Measurements from ENCODE around the gene CPNE2. TPM values are rescaled to one million over a fixed set of nuclear protein-coding genes. Genes with fewer than 3 reads are reported as not detected.

The CPNE2 gene
- polyA plus RNA-seq, 1 donor (not counting 4 experiments of a cell fraction or from before 2014, with no cell fraction given), result 26.5 TPM

DNA sequence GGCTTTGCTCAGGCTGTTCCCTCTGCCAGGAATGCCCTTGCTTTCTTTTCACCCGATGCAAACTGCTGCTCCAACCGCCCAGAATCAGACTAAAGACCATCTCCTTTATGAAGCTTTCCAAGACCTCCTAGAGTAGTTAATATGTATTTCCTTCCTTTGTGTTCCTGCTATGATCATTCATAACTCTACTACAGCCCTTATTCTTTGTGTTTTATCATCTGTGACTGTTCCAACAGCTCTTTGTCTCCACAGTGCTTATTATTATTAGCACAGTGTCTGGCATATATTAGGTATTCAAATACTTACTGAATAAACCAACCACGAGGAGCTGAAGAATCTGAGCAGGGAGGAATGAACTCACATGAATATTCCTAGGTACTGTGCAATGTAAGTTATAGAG is 85.8 kb downstream of the CPNE2 start:
- H3K9me1 ChIP-seq (ENCODE audit: control insufficient read depth, extremely low read depth, insufficient read depth, low read length), result no peaks in the 10 kb centered on the region
- no peak overlapping the region for H3K9ac ChIP-seq (ENCODE audit: control insufficient read depth, extremely low read depth, insufficient read depth, low read length)
- no peak for DNase-seq (ENCODE audit: low read depth, low spot score)
- no peak overlapping the region for H3K4me3 ChIP-seq (ENCODE audit: control insufficient read depth in 2 of 3, extremely low read depth in 1 of 3, insufficient read depth in 2 of 3, low read depth in 1 of 3, low read length in 3 of 3)
- H3K9me3 ChIP-seq (ENCODE audit: control insufficient read depth, low read depth, low read length), result no peaks in the 10 kb centered on the region
- no peak for FAIRE-seq
- H3K27ac ChIP-seq (ENCODE audit: control insufficient read depth, insufficient read depth, low read length), result no peak overlapping the region
- no peaks in the 10 kb centered on the region for H4K20me1 ChIP-seq (ENCODE audit: control insufficient read depth, extremely low read depth, insufficient read depth, low read length)
- dilution Hi-C loops (cut with MboI; ENCODE audit: extremely low pct_ligation_motif_present, low sequenced_read_pairs), result no loop called here
- H3K4me2 ChIP-seq (ENCODE audit: control insufficient read depth, extremely low read depth, insufficient read depth, low read depth, low read length), result no peak overlapping the region
- no peak overlapping the region for H2AFZ ChIP-seq (ENCODE audit: control insufficient read depth, low read length)
- peaks cover 33% of the 10 kb centered on the region for H3K79me2 ChIP-seq (ENCODE audit: control insufficient read depth, insufficient read depth, low read length)
- TF ChIP-seq, protein P1, sequence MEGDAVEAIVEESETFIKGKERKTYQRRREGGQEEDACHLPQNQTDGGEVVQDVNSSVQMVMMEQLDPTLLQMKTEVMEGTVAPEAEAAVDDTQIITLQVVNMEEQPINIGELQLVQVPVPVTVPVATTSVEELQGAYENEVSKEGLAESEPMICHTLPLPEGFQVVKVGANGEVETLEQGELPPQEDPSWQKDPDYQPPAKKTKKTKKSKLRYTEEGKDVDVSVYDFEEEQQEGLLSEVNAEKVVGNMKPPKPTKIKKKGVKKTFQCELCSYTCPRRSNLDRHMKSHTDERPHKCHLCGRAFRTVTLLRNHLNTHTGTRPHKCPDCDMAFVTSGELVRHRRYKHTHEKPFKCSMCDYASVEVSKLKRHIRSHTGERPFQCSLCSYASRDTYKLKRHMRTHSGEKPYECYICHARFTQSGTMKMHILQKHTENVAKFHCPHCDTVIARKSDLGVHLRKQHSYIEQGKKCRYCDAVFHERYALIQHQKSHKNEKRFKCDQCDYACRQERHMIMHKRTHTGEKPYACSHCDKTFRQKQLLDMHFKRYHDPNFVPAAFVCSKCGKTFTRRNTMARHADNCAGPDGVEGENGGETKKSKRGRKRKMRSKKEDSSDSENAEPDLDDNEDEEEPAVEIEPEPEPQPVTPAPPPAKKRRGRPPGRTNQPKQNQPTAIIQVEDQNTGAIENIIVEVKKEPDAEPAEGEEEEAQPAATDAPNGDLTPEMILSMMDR (optimal IDR thresholded peaks at IDR 0.05 in 1 of 3, IDR thresholded peaks at IDR 0.05 in 1 of 3, conservative IDR thresholded peaks at IDR 0.05 in 1 of 3; ENCODE audit: extremely low read depth in 1 of 3, insufficient read depth in 2 of 3, low read length in 3 of 3), result no peak
- no peak for TF ChIP-seq EZH2 (IDR thresholded peaks at IDR 0.05; ENCODE audit: low read length)
- peaks cover 5 to 7% of the 10 kb centered on the region in 2 experiments for H3K36me3 ChIP-seq (ENCODE audit: control insufficient read depth in 2 of 2, extremely low read depth in 1 of 2, insufficient read depth in 2 of 2, low read length in 2 of 2)
- no peaks in the 10 kb centered on the region for H3K27me3 ChIP-seq (ENCODE audit: control insufficient read depth, extremely low read depth, insufficient read depth, low read length)
- H3K4me1 ChIP-seq (ENCODE audit: control insufficient read depth, extremely low read depth, insufficient read depth, low read length), result no peaks in the 10 kb centered on the region

DNA sequence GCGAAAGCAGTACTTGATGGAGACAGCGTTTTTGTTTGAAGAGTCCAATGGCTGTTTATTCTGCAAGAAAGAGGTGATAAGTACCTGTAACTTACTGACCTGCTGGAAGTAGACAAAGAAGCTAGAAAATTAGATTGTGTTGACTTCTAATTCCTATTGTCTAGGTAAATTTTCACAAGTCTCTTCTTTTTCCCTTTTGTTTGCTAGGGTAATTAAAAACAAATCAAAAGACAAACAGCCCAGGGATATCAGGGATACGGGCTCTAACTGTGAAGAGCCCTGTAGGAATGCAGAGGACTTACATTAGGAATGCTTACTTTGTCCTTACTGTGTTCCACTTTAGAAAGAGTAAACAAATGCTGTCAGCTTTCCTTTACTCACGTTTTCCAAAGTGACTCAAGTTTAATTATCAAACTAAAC is 86.4 kb downstream of the CPNE2 start:
- DNase-seq (ENCODE audit: low read depth, low spot score) (no peak), FAIRE-seq (no peak)
- dilution Hi-C loops (cut with MboI; ENCODE audit: extremely low pct_ligation_motif_present, low sequenced_read_pairs), result no loop called here
- Histone ChIP-seq H3K27ac (ENCODE audit: control insufficient read depth, insufficient read depth, low read length) (no peak overlapping the region), H3K27me3 (ENCODE audit: control insufficient read depth, extremely low read depth, insufficient read depth, low read length) (no peaks in the 10 kb centered on the region), H3K4me3 (ENCODE audit: control insufficient read depth in 2 of 3, extremely low read depth in 1 of 3, insufficient read depth in 2 of 3, low read depth in 1 of 3, low read length in 3 of 3) (no peak overlapping the region), H3K79me2 (ENCODE audit: control insufficient read depth, insufficient read depth, low read length) (peaks cover 40% of the 10 kb centered on the region), H3K36me3 (ENCODE audit: control insufficient read depth in 2 of 2, extremely low read depth in 1 of 2, insufficient read depth in 2 of 2, low read length in 2 of 2) (peaks cover 3 to 6% of the 10 kb centered on the region in 2 experiments), H3K9ac (ENCODE audit: control insufficient read depth, extremely low read depth, insufficient read depth, low read length) (no peak overlapping the region), H3K9me3 (ENCODE audit: control insufficient read depth, low read depth, low read length) (no peaks in the 10 kb centered on the region), H4K20me1 (ENCODE audit: control insufficient read depth, extremely low read depth, insufficient read depth, low read length) (no peaks in the 10 kb centered on the region), H3K4me1 (ENCODE audit: control insufficient read depth, extremely low read depth, insufficient read depth, low read length) (no peaks in the 10 kb centered on the region), H3K4me2 (ENCODE audit: control insufficient read depth, extremely low read depth, insufficient read depth, low read depth, low read length) (no peak overlapping the region), H3K9me1 (ENCODE audit: control insufficient read depth, extremely low read depth, insufficient read depth, low read length) (no peaks in the 10 kb centered on the region), H2AFZ (ENCODE audit: control insufficient read depth, low read length) (no peak overlapping the region)
- TF ChIP-seq EZH2 (IDR thresholded peaks at IDR 0.05; ENCODE audit: low read length), result no peak
- TF ChIP-seq, protein P1 (optimal IDR thresholded peaks at IDR 0.05 in 1 of 3, IDR thresholded peaks at IDR 0.05 in 1 of 3, conservative IDR thresholded peaks at IDR 0.05 in 1 of 3; ENCODE audit: extremely low read depth in 1 of 3, insufficient read depth in 2 of 3, low read length in 3 of 3), result no peak

Data from keratinocyte (primary cell).